HG03460 (cell line): Measurements from ENCODE around the gene DERA.

Source experiments
- ATAC-seq: cut with Tn5 transposase; IDR thresholded peaks from one replicate; pipeline ENCODE4 v1.9.1; 2021; ENCODE audit not compliant: unreplicated experiment

The DERA gene

DNA sequence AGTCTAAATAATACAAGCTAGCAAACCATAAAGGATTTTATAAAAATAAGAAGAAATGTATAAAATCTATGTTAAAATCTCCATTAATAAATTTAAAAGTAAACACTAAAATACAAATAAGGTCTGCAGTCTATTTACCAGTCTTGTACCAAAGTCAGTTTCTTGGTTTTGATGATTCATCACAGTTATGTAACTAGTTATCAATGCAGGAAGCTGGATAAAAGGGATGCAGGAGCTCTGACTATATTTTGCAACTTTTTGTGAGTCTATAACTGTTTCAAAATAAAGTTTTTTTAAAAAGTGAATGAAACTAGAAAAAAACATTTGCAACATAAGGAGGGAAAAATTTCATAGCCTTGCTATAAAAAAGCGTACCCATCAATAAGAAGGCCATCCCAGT lies 151.5 kb downstream of the DERA start:
- ATAC-seq = no peak

DNA sequence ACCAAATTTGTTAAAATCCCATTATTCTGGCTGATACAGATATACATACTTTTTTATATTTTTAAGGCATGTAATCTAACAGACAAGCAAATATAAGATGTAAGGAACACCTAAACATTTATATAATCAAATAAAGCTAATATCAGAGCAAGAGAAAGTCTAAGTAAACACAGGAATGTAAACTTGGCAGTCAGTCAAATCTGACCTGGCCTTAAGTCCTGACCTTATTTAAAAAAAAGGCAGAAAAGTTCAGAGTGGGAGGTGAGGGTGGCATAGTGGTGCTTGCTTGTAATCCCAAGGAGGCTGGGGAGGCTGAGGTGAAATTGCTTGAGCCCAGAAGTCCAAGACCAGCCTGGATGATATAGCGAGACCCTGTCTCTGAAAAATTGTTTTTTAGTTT lies 152.6 kb downstream of the DERA start:
- no peak for ATAC-seq

DNA sequence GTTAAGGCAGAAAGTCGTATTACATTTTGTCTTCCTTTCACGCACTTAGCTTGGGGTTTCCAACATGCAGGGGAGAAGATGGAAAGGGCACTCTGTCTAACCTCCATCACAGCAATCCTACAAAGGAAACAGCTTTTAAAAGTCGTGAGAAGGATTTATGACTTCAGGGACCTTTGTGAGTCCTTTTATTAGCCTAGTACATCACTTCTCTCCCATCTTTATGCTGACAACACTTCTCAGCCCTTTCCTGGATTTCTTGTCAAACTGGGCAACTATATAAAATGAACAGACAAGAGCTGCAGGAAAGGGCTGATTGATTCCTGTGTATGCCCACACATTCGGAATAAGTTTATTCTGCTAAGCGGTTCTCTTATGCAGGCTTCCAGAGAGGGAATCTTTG lies 159.0 kb downstream of the DERA start:
- ATAC-seq = no peak

DNA sequence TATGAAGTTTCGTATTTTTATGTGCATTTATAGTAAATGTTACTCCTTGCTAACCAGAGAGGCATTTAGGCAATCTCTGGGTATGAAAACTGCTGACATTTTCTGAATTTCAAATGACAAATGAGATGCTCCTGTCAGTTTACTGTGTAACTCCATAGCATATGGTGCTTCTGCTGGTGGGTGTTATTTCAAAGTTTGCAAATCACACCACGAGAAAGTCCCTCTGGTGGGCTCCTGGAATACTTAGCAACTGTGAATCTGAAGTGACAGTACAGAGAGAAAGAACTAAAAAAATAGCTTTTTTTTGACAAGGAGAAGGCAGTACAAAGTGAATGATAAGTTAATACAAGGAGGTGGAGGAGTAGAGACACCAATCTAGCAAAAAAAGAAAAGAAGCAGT lies 161.5 kb downstream of the DERA start:
- ATAC-seq = no peak

DNA sequence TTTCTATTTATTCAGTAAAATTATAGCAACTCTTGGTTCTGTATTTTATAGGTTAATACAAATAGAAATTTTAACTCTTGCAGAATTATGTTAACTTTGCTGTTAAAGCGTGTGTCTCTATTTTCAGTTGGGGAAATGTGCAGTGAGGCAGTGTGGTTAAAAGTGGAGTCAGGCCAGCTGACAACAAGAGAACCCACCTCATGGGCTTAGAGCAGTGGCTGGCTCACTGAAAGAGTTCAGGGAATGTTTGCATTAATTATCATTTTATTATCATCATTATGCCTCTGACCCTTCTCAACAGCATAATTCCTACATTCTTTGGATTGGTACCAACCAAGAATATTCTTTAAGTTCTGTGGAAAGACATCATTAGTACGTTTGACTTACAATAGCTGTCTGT lies 163.8 kb downstream of the DERA start:
- no peak for ATAC-seq

DNA sequence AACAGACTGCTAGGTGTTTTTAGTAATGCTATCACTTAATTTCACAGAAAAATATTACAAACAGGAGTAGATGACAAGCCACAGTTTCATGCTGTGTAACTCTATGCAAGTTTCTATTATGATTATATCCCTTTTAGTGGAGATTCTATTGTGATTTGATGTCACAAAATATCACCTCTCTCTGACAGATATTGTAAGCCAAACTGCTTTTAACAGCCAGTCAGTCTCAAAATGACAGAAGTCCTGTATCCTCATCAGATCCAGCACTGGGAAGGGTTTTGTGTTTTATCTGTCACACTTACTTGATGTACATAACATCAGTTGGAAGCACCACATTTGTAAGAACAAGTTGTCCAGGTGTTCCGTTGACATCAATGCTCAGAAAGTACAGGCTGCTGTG lies 164.8 kb downstream of the DERA start:
- no peak for ATAC-seq

DNA sequence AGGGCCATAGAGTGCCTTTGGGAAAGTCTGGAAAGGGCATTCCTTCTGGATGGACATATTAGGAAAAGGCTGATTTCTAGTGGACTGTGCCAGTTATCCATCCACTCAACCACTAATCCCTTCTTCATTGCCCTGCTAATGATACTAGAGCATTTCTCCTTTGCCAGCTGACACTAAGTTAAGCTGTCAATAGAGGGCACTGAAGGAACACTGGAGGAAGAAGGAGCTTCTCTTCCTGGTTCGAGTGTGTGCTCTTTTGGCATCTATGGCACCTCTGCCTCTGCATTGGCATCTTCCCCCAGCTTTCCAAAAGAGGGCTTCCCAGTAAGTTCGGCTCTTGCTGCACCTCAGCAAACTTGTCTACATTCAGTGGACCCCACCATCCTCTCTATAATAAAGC lies 165.4 kb downstream of the DERA start:
- peak; percentile 88 for ATAC-seq

DNA sequence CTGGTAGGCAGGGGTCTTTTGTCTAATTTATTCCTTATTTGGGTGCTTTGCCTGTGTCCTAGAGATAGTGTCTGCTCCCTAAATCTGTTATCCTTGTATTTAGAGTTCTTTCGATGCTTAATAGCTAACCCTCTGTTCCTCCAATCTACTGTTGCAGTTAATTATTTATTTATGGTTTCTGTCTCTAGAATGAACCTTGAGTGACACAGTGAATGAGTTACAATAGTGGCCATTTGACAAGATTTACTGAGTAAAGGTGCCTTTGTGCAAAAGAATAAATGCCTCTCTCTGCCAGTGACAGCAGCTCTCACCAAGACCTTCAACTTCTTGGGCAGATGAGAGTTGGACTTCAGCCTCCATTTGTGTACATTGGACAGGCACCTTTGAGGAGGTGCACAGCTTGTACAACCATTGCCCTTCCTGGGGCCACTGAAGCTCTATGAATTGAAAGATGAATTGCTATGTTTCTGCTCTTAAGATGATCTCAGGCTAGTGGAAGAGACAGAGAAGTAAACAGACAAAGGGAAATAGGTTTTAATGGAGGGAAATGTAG lies 165.9 kb downstream of the DERA start:
- peak; percentile 47 for ATAC-seq

DNA sequence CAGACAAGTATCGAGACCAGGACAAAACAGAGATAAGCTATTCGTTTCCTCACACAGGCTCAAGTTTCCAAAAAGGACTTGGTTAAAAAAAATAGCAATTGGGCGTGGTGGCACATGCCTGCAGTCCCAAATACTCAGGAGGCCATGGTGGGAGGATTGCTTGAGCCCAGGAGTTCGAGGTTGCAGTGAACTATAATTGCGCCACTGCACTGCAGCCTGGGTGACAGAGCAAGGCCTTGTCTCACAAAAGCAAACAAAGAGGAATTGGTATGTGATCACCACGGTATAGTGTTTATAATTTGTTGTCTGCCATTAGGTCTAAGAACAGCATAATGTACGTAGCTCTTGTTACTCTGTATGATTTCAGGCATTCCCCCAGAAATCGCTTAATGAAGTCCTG lies 175.3 kb downstream of the DERA start:
- no peak for ATAC-seq

DNA sequence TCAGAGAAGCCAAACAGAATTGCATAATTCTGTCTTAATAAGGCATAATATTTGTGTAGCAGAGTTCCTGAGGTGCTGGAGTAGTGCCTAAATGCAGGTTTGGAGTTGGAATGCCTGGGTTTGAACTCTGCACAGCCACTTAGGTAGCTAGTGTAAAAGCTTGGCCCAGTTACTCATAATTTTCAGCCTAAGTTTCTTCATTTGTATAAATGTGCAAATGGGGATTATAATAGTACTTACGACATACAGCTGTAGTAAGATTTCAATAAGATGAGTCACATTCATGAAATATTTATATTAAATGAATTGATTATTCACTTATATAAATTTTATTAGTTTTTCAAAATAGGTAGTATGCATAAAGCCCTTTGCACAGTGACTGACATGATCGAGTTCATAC lies 175.8 kb downstream of the DERA start:
- ATAC-seq = no peak
